MM.1S (cell line): Measurements from ENCODE around the gene STK32A.
"Not testable (repeated sequence)": the region's sequence is repeated elsewhere in the genome, so short reads cannot be mapped to it uniquely, and the experiment has no call there.

Experiments used
- DNase-seq: peaks from one replicate; pipeline ENCODE4 v3.0.0-alpha.2; 2015
- H2AFZ ChIP-seq: fragments of 300-600 bp; sonication (generic); 2 replicates; pipeline ENCODE4 v1.6.0; 2016; ENCODE audit warnings: antibody characterized with exemption, low read length
- H3F3A ChIP-seq: fragments of 300-600 bp; sonication (generic); 2 replicates; pipeline ENCODE4 v1.6.1; 2016; ENCODE audit warnings: mild to moderate bottlenecking, antibody characterized with exemption, low read length, moderate library complexity, mixed read lengths; ENCODE audit not compliant: insufficient read depth
- H3K27ac ChIP-seq: fragments of 300-600 bp; sonication (generic); 2 replicates; pipeline ENCODE4 v1.5.1; 2016; ENCODE audit warnings: mild to moderate bottlenecking, low read length
- H3K27me3 ChIP-seq: fragments of 300-600 bp; sonication (generic); replicated peaks from 2 replicates; pipeline ENCODE4 v1.6.0; 2016; ENCODE audit warnings: low read length; ENCODE audit not compliant: insufficient read depth
- H3K36me3 ChIP-seq: fragments of 300-600 bp; sonication (generic); replicated peaks from 2 replicates; pipeline ENCODE4 v1.6.1; 2016; ENCODE audit warnings: mild to moderate bottlenecking, low read length, mixed read lengths; ENCODE audit not compliant: insufficient read depth
- H3K4me1 ChIP-seq: fragments of 300-600 bp; sonication (generic); 2 replicates; pipeline ENCODE4 v1.6.1; 2016; ENCODE audit warnings: low read length, mixed read lengths
- H3K4me2 ChIP-seq: fragments of 300-600 bp; sonication (generic); 2 replicates; pipeline ENCODE4 v1.6.0; 2016; ENCODE audit warnings: low read depth, low read length
- H3K4me3 ChIP-seq: fragments of 300-600 bp; sonication (generic); 2 replicates; pipeline ENCODE4 v1.5.1; 2016; ENCODE audit warnings: low read length, mixed read lengths
- H3K79me2 ChIP-seq: fragments of 300-600 bp; sonication (generic); 2 replicates; pipeline ENCODE4 v1.6.1; 2016; ENCODE audit warnings: mixed run types, low read length, mixed read lengths
- H3K9ac ChIP-seq: fragments of 300-600 bp; sonication (generic); 2 replicates; pipeline ENCODE4 v1.6.1; 2016; ENCODE audit warnings: low read length, mixed read lengths
- H3K9me2 ChIP-seq: fragments of 300-600 bp; sonication (generic); replicated peaks from 2 replicates; pipeline ENCODE4 v1.6.1; 2016; ENCODE audit warnings: mild to moderate bottlenecking, low read length, mixed read lengths; ENCODE audit not compliant: insufficient read depth
- H3K9me3 ChIP-seq: fragments of 300-600 bp; sonication (generic); replicated peaks from 2 replicates; pipeline ENCODE4 v1.6.1; 2016; ENCODE audit warnings: mild to moderate bottlenecking, low read length, mixed read lengths; ENCODE audit not compliant: insufficient read depth
- H4K20me1 ChIP-seq: fragments of 300-600 bp; sonication (generic); 2 replicates; pipeline ENCODE4 v1.6.1; 2016; ENCODE audit warnings: mild to moderate bottlenecking, low read length, moderate library complexity, mixed read lengths; ENCODE audit not compliant: insufficient read depth
- EZH2 ChIP-seq: fragments of 300-600 bp; sonication (generic); optimal IDR thresholded peaks from 2 replicates; pipeline ENCODE3; 2017; ENCODE audit warnings: low read depth, mild to moderate bottlenecking, antibody characterized with exemption, low read length, mixed read lengths
- EZH2phosphoT487 ChIP-seq: fragments of 300-600 bp; sonication (generic); IDR thresholded peaks from 2 replicates; pipeline ENCODE4 v1.6.1; 2018; ENCODE audit warnings: antibody characterized with exemption, low read length
- TF ChIP-seq, protein P1 (sequence below): fragments of 300-600 bp; sonication (generic); IDR thresholded peaks from 2 replicates; pipeline ENCODE4 v1.5.1; 2016; ENCODE audit warnings: antibody characterized with exemption, low read length, mixed read lengths

STK32A gene

DNA sequence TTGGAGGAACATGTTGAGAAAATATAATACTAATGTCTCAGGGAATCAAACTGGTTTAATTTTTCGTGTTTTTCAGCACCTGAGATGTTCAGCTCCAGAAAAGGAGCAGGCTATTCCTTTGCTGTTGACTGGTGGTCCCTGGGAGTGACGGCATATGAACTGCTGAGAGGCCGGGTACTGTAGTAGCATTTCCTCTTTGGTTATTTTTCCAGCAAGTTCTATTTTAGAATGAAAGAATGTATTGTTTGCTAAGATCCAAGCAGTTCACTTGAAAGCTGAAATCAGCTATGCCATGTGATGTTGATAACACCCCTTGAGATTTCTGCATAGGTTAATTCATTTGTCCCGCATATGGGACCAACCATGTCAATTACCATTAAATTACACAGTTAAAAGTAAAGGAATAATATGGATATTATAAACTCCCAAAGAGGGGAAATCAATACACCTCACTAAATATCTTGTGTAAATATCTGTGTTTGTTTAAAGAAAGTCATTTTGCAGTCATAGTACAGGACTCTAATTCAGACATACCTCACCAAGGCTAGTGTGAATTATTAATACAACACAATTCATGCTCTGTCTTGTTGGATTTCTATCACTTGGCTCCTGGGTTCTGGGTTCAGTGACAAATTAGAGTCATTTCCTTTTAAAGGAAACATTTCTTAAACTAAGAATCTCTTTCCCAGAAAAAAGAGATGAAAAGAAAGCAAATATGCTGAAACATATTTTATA lies 126.8 kb downstream of the STK32A start:
- Histone ChIP-seq H3K4me2 (no peak overlapping the region), H3K9me2 (no peaks in the 10 kb centered on the region), H3K4me3 (no peak overlapping the region), H3K79me2 (no peaks in the 10 kb centered on the region), H4K20me1 (no peaks in the 10 kb centered on the region), H2AFZ (no peak overlapping the region), H3K36me3 (no peaks in the 10 kb centered on the region), H3F3A (no peaks in the 10 kb centered on the region), H3K27ac (no peak overlapping the region), H3K9ac (no peak overlapping the region), H3K27me3 (no peaks in the 10 kb centered on the region), H3K4me1 (no peaks in the 10 kb centered on the region), H3K9me3 (no peaks in the 10 kb centered on the region)
- TF ChIP-seq, protein P1, sequence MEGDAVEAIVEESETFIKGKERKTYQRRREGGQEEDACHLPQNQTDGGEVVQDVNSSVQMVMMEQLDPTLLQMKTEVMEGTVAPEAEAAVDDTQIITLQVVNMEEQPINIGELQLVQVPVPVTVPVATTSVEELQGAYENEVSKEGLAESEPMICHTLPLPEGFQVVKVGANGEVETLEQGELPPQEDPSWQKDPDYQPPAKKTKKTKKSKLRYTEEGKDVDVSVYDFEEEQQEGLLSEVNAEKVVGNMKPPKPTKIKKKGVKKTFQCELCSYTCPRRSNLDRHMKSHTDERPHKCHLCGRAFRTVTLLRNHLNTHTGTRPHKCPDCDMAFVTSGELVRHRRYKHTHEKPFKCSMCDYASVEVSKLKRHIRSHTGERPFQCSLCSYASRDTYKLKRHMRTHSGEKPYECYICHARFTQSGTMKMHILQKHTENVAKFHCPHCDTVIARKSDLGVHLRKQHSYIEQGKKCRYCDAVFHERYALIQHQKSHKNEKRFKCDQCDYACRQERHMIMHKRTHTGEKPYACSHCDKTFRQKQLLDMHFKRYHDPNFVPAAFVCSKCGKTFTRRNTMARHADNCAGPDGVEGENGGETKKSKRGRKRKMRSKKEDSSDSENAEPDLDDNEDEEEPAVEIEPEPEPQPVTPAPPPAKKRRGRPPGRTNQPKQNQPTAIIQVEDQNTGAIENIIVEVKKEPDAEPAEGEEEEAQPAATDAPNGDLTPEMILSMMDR = no peak
- no peak for TF ChIP-seq EZH2
- DNase-seq = no peak

DNA sequence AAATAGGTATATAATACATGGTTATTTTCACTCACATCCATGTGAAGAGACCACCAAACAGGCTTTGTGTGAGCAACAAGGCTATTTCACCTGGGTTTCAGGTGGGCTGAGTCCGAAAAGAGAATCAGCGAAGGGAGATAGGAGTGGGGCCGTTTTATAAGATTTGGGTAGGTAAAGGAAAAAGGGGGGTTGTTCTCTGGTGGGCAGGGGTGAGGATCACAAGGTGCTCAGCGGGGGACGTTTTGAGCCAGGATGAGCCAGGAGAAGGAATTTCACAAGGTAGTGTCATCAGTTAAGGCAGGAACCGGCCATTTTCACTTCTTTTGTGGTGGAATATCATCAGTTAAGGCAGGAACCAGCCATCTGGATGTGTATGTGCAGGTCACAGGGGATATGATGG lies 132.6 kb downstream of the STK32A start:
- H4K20me1 ChIP-seq, H3K79me2 ChIP-seq, H3K27me3 ChIP-seq, DNase-seq, H3K9me3 ChIP-seq, H3K9me2 ChIP-seq, H3K4me2 ChIP-seq, H3K36me3 ChIP-seq, H3K4me1 ChIP-seq, H3K4me3 ChIP-seq, H3K9ac ChIP-seq, H3K27ac ChIP-seq, H3F3A ChIP-seq, H2AFZ ChIP-seq: not testable (repeated sequence)

DNA sequence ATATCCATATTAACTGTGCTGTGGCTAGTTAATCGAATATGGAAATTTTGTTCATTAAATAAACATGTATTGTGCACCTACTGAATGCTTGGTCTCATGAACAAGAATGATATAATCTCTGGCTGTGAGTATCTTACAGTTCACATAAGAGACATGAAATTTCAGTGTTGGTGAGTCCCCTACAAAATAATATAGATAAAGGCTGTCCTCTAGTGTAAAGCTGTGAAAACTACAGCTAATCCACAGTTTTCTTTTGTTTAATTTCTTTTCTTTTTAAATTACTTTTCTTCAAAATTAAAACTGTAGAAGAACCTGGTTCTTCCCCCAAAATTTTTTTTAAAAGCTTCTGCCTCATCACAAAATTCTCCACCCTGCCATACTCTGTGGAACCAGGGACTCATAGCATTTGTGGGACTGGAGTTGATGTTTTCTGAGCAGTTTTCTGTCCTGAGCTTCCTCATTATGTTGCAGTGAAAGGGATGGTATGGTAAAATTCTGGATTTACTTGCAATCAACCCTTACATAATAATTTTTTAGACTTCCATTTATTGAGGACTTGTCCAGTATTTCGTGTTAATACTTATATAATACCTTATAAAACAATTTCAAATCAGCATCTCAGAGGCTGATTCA lies 135.0 kb downstream of the STK32A start:
- no peaks in the 10 kb centered on the region for H3K79me2 ChIP-seq
- H3K9me2 ChIP-seq = no peaks in the 10 kb centered on the region
- H4K20me1 ChIP-seq = no peaks in the 10 kb centered on the region
- H3K9ac ChIP-seq = no peak overlapping the region
- H3K27ac ChIP-seq = no peak overlapping the region
- no peaks in the 10 kb centered on the region for H3K4me1 ChIP-seq
- H3K9me3 ChIP-seq = no peaks in the 10 kb centered on the region
- no peak overlapping the region for H3K4me2 ChIP-seq
- no peak for DNase-seq
- H2AFZ ChIP-seq = no peak overlapping the region
- TF ChIP-seq, protein P1 = peak; percentile 40
- TF ChIP-seq EZH2phosphoT487 = no peak
- H3K27me3 ChIP-seq = no peaks in the 10 kb centered on the region
- no peaks in the 10 kb centered on the region for H3F3A ChIP-seq
- no peak overlapping the region for H3K4me3 ChIP-seq
- no peaks in the 10 kb centered on the region for H3K36me3 ChIP-seq

DNA sequence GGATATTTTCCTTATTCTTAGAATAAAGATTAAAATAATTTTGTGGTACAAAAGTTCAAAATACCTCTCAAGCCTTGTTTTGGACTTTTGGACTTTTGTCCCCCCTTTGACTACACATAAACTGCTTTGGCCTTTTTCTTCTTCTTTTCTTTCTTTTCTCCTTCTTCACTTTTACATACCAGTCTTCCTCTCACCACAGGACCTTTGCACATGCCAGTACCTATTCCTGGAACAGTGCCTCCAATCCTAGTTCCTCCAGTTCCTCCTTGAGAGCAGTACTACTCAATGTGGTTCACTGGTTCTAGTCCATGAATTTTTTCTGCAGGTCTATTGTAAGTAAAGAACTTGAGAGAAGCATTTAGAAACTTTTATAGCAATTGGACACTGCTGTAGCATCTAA lies 136.5 kb downstream of the STK32A start:
- no peak overlapping the region for H3K4me3 ChIP-seq
- H3K9me2 ChIP-seq = no peaks in the 10 kb centered on the region
- no peak overlapping the region for H2AFZ ChIP-seq
- H3F3A ChIP-seq = no peaks in the 10 kb centered on the region
- H3K4me2 ChIP-seq = no peak overlapping the region
- no peaks in the 10 kb centered on the region for H3K36me3 ChIP-seq
- H3K27ac ChIP-seq = no peak overlapping the region
- DNase-seq = no peak
- no peaks in the 10 kb centered on the region for H3K79me2 ChIP-seq
- no peaks in the 10 kb centered on the region for H4K20me1 ChIP-seq
- no peaks in the 10 kb centered on the region for H3K4me1 ChIP-seq
- TF ChIP-seq, protein P1 = no peak
- TF ChIP-seq EZH2phosphoT487 (no peak), EZH2 (no peak)
- no peaks in the 10 kb centered on the region for H3K27me3 ChIP-seq
- no peaks in the 10 kb centered on the region for H3K9me3 ChIP-seq
- H3K9ac ChIP-seq = no peak overlapping the region
